ENCODE results near the gene ELP2.
"Not testable (repeated sequence)": the region's sequence is repeated elsewhere in the genome, so short reads cannot be mapped to it uniquely, and the experiment has no call there.

Gene ELP2

DNA sequence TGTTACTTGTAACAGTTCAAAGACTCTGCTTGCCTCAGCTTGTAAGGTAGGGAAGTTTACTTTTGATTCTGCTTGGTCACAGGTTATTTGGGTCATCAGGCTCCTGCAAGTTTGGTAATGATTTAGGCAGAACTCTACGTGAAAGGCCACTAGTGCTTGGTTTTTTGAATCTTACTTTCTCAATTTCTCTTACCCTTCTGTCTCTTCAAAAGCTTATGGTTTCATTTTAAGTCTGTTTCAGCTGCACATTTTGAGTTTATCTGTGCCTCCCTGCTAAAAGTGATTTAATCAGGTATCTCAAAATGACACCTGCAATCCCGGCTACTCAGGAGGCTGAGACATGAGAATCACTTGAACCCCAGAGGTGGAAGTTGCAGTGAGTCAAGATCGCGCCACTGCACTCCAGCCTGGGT, 31.3 kb downstream of the ELP2 start:
- DNase-seq: no peak

DNA sequence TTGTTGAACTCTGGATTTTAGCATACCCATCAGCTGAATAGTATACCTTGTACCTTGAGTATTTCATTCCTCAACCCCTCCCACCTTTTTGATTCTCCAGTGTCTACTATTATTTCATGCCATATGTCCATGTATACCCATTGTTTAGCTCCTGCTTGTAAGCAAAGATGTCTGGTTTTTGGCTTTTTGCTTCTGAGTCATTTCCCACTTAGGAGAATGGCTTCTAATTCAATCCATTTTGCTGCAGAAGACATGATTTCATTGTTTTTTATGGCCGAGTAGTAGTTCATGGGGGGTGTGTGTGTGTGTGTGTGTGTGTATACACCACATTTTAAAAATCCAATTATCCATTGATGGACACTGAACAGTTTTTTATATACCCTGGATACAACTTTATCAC, 33.3 kb downstream of the ELP2 start:
- DNase-seq: no peak

DNA sequence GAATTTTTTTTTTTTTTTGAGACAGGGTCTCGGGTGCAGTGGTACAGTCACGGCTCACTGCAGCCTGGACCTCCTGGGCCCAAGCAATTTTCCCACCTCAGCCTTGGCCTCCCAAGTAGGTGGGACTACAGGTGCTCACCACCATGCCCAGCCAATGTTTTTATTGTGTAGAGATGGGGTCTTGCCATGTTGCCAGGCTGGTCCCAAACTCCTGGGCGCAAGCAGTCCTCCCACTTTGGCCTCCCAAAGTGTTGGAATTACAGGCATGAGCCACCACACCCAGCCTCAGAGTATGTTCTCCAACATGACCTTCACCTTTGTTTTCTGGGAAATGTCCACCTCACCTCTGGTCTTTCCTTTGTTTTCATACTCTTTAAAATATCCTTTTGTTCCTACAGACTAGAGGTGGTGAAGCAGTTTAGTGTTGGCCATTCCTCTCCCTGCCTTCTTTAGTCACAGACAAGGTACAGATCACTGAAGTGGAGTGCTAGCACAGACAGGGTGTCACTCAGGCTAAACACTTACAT, 38.1 kb downstream of the ELP2 start:
- DNase-seq: no peak

DNA sequence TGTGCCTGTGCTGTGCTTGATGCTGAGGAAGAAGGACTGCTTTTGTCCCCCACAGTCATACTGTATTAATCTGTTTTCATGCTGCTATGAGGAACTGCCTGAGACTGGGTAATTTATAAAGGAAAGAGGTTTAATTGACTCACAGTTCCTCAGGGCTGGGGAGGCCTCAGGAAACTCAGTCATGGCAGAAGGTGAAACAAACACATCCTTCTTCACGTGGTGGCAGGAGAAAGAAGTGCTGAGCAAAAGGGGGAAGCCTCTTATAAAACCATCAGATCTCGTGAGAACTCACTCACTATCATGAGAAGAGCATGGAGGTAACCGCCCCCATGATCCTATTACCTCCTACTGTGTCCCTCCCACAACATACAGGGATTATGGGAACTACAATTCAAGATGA, 38.6 kb downstream of the ELP2 start:
- not testable (repeated sequence) for DNase-seq

DNA sequence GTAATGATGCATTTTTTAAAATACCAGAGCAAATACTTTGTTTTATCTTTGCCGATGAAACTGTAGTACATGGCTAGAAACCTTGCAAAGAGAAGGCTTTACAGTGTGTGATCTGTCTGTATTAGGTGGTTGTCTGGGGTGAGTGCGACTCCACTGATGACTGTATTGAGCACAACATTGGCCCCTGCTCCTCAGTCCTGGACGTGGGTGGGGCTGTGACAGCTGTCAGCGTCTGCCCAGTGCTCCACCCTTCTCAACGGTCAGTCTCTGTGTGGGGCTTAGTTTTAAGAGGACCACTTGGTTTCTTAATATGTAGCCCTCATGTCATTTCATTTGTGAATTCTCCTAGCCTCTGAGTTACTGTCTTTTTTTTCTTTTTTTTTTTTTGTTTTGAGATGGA, 40.2 kb downstream of the ELP2 start:
- DNase-seq: no peak

DNA sequence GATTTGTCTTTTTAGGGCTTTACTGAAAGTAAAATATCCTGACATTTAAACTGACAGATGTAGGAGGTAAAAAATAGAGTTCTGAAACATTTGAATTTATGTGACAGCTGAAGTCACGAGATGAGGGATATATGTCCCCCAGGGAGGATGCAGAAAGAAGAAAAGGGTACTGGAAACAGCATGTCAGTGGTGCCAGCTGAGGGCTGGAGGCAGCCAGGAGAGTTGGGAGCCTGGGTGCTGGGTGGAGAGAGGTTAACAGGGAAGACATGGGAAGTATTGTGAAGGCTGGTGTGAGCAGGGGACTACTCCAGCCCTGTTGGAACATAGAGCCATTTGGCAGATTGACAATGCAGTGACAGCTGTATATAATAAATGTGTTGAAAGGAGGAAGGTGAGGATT, 45.8 kb downstream of the ELP2 start:
- no peak for DNase-seq

DNA sequence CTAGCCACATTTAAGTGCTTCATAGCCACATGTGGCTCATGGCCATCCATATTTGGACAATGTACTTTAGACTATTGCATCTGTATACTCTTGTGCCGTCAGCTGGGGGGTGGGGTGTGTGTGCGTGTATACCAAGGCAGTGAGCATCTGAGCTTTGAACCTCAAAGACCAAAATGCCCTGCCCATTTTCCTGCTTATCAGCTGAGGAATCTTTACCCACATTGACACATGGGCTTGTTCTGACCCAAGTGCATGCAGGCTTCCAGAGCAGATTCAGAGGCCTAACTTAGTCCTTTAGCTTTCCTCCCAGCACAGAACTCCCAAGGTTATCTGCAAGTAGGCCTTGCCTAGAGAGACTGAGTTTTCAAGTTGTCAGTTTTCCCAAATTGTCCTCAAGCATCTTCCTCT, 46.5 kb downstream of the ELP2 start:
- DNase-seq: no peak

DNA sequence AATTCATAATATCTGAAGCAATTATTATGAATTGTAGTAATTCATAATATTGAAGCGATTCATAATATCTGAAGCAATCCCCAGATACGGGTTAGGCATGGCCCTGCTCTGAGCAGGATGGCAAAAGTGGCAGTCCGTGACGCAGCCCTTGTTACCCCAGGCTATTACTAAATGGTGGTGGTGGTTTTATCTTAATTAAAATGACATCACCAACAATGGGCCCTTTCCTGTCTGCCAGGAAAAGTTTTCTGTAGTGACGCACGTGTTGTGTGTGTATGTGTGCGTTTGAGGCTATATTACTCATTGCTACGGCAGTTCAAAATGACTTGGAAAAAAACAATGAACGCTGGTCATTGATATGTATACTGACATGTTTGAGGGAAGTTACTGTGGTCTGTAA, 47.0 kb downstream of the ELP2 start:
- no peak for DNase-seq

DNA sequence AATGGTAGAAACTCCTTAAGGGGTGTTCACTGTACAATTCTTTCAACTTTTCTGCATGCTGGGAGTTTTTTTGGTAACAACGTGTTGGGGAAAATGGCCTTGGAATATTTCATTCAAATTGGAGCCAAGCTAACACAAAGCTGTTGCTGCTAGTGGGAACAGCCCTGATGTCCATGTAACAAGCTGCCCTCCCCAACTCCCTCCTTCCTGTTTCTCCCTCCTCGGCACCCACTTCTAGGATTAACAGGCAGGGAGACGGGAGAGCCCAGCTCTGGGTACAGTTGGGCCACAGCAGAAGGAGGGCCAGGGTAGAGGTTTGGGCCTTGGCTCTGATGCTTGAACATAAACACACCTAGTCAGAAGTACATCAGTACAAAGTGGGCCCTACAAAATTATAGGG, 48.2 kb downstream of the ELP2 start:
- DNase-seq: no peak

DNA sequence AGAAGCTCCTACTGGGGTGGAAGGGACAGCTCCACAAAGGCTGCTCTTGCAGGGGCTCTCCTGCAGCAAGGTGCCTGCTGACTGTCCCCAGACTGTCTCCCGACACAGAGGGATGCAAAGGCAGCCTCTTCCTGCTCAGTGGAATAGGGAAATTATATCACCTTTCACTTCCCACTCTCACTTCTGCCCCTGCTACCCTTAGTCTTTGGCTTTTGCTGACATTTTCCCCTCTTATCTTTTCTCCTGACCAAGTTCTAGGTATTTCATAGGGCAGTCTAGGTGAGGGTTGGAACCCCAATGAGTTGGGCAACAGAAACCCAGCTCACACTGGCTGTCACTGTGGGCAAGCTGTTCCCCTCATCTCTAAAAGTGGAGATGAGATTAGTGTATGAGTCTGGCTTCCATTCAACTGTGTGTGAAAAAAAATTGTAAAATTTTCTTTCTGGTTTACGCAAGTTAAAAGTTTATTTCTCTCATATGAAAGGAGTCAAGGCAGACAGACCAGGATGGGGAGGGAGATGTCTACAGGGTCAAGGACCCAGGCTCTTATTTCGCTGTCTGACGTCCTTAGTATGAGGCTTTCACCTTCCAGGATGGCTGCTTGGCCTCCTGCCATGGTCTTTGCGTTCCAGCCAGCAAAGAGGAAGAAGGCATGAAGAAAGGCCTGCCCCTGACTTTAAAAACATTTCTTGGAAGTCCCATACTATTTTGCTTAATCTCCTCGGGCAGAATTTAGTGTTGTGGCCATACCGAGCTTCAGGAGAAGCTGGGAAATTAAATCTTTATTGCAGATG, 50.1 kb downstream of the ELP2 start:
- peak; percentile 44 for DNase-seq

DNA sequence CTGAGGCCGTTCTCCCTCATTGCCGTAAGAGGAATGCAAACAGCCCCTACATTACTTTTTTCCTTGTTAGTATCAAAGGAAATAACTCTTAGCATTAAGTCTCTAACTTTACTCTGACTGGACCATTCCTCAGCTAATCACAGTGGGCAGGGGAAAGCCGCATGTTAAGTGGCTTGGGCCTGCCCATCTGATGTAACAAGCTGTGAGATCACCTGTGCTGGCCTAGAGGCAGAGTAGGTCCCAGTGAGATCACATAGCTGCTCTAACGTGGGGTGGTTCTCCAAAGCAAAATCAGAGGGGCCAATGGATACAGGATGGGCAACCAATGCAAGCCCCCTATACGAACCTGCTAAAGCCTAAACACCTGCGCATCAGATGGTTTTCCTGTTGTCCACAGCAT, 51.7 kb downstream of the ELP2 start:
- no peak for DNase-seq

DNA sequence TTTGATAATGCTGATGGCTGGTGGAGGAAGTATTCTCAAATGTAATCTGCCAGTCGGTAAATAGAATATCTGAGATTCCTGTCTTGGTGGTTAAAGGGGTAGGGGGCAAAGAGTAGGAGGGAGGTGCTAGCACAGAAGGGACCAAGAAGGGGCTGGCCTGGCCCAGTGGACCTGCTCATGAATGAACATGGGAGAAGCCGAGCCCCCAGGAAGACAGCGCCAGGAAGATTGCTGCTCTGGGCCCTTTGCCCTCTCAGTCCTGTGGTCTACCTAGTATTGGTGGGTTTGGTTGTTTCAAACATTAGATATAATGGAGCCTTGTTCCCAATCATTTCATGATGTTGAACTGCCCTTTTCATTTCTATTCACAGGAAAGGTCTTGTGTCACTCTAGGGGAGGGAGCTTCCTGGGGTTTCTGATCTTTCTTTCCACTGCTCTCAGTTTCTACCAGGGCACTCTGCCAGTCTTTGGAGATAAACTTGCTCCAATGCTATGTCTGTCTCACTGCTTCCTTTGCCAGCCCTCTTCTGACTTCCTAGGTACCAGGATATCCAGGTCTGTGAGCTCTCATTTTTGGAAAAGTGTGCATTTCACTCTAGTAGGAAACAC, 52.3 kb downstream of the ELP2 start:
- DNase-seq: no peak

DNA sequence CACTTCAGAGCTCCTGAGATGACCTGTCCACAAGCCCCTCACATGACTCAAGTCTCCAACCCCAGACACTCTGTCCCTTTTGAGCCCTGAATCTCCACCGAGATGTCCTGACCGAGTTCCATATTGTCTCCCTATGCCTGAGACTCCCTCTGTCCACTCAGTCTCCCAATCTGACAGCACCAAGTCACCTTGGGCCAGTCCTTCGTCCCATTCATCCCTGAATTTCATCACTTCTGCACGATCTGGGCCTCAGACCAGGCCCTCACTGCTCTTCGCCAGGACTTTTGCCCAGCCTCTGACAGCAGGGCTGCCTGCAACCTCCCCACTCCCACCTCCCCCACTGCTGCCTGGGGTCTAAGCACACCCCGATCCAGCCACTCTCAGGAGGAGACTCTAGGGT, 53.3 kb downstream of the ELP2 start:
- no peak for DNase-seq

DNA sequence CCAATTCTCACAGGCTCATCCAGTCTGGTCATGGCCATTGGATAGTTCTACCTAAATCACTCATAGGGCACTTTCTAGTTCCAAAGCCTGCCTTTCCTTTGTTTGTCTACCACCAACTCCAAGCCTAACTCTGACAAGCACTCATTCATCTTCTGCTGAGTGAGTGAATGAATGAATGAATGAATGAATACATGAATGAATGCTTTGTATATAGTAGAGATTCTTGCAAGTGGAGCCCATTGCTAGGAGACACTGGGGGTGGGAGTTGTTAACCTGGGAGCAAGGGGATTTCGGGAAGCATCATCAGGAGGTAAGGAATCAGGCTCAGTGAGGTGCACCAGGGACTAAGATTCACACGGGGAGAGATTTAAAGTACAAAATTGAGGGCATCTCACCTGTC, 54.3 kb downstream of the ELP2 start:
- no peak for DNase-seq

DNA sequence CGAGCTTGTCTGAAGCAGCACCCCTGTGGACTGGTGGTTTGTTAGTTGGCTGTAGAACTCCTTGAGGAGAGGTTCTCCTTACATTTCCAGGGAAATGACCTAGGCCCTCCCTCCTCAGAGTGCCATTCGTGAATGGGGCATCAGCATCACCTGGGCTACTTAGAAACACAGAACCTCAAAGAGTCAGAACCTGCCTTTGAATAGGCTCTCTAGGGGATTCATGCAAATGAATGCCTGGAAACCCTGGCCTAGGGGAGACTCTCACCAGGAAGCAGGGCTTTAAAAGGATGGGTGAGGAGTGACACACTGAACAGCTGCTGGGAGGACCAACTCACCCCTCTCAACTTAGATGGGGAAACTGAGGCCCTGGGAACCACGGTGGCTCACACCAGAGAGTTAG, 55.5 kb downstream of the ELP2 start:
- no peak for DNase-seq

DNA sequence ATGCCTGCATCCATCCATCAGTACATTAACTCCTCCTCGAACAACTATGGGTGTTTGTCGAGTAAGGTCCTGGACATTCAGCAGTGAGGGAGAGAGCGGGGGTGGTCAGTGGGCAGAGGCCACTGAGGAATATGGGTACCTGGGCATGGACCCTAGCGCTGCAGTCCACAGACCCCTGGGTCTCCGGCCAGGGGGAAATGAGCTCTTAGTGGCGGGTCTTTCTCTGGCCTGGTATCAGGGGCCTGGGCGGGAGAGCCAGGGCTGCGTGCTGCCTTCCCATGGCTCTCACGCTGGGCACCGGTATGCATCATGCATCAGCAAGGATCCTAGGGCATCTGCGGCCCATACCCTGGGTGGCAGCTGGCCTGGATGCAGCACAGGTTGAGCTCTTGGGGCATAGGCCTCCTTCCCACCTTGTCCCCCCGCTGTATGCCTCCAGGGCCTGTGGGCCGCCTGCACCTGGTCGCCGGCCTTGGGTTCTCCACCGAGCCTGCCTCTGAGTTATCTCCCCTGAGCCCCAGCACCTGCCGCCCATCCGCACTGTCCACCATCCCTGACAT, 56.3 kb downstream of the ELP2 start:
- no peak for DNase-seq

DNA sequence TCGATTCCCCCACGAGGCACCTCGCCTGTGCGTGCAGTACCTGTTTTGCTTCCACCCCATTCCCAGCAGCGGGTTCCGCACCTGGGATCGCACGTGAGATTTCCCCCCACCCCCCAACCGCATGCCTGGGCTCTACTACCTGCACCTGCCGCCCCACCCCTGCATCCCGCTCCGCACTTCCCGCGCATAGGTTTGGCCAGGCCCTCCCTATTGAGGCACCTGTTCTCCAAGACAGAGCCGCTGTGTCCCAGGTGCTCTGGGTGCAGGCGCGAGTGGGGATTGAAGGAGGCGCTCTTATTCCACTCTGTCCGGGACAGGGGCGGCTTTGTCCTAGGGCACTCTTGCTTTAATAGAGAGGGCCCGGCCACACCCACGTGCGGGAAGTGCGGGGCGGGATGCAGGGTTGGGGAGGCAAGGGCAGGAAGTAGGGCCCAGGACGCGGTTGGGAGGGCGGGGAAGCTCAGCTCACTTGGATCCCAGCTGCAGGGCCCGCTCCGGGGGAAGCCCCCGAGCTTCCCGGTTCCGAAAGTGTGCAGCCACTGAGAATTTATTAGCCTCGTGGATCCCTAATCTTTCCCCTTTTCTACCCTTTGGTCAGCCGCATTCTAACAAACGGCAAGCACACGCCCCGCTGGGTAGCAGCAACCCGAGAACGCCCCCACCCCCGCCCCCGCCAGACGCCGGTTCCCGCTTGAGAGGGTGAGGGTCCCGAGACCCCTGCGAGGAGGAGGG, 56.9 kb downstream of the ELP2 start:
- DNase-seq: peak; percentile 16

DNA sequence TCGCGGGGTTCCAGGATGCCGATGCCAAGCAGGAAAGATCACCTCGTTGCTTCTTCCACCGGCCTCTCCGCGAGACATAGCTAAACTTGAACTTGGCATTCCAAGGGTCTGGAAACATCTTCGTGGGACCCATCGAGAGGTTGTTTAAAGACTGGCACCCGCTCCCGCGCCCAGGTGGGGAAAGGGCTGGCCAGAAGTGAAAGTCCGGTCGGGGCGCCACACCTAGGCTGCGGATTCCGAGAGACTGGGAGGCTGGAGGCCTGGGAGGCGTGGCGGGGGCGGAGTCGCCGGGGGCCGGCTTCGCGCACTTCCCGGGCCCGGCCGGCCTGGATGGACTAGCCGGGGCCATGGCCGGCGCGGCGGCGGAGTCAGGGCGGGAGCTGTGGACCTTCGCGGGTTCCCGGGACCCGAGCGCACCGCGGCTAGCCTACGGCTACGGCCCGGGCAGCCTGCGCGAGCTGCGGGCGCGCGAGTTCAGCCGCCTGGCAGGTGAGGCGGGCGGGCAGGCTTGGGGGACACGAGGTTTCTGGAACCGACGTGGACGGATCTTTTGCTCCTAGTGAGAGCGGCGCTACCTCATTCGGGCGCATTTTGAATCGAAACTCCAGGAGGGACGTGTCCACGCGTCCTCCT, 57.6 kb downstream of the ELP2 start, which contains the start of gene MOCOS:
Gene MOCOS (plus strand): TSS at position 305 of the 633 bp plus-strand sequence. CDS start 43 bp downstream, at position 348.
- peak; percentile 82 for DNase-seq

DNA sequence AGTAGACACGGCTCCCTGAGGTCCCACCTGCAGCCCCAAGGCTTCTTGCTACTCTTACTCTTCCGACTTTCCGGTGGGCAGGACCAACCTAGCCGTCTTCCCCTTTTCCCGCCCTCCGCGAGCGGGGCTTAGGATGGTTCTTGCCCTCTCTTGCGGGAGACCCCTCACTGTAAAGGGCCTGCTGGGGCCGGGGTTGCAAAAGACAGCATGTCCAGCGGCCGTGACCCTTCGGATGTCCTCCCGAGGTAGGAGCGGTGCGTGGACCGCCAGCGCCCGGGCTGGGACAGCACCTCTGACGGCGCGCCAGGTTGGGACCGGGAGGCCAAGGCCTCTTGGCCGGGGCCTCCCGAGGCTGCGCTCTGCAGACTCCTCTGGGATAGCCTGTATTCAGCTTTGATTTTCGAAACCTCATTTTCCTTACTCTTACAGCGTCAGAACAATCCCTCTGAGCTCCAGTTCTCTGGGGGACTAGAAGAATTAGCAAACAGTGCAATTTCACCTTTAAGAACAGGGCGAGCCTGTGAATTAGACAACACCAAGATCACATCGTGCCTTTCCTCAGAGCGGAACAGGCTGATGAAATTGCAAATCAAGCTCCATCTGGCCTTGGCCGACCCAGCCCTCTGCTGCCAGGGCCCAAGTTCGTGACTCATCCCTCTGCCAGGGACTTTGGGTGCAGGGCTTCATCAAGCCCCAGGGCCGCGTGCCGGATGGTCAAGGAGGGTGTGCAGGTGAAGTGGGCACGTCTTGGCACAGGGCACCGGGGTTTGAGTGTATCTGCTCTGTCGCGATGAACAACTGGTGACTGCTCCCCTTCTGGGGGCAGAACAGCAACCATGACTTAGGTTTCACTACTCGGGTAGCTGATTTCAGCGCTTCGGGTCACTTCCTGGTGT, 58.4 kb downstream of the ELP2 start:
- DNase-seq: no peak

DNA sequence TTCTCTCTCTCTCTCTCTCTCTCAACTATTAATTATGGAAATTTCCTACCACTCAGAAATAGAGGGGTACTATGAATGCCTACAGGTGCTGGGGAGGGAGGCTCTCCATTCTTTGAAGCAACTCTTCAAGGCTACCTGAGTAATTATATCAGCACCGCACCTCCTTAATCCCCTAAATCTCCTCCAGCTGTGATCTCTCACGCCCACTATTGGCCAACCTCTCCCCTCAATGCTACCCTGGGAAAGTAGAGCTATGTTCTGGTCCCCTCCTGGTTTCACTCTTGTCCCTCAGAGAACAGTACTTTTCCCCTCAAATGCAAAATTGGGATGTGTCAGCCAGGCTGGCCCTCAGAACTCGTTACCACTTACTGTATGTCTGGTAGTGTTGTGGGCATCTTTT, 59.2 kb downstream of the ELP2 start:
- no peak for DNase-seq

DNA sequence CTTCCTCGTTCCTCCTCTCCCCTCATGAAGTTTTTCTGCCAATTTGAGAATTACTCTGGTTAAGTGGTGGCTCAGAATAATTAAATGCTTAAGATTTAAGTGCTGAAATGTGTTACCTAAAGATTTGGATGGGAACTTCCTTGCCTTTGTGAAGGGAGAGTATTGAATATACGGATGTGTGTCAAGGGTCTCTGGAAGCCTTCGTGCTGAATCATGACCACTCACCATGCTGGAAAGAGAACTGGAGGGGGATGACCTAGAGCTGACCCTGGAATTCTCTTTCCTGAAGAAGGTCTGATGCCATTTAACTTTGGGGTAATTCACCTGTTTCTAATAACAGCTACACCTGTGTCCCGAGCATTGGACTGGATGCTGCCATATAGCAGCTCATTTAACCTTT, 59.8 kb downstream of the ELP2 start:
- no peak for DNase-seq

DNA sequence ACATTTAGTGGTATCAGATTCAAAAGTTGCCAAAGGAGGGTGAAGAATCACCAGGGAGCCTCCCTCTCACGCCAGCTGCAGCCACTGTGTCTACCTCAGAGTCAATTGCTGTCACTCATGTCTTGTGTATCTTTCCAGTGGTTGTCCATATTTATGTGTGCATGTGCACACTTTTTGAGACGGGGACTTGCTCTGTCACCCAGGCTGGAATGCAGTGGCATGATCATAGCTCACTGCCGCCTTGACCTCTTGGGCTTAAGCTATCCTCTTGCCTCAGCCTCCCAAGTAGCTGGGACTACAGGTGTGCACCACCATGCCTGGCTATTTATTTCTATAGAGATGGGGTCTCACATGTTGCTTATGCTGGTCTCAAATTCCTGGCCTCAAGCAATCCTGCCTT, 61.6 kb downstream of the ELP2 start:
- no peak for DNase-seq
